Nucleus accumbens (tissue), 56 donors: ENCODE measurements around the gene USP17L5.
A peak's percentile ranks its signal among the peaks of the same experiment; 100 is the strongest.
"Not testable (repeated sequence)": the region's sequence is repeated elsewhere in the genome, so short reads cannot be mapped to it uniquely, and the experiment has no call there.

Experiments used
- DNase-seq, 56 donors: peaks; one replicate each; lab custom pipeline; 2025; lab: John Stamatoyannopoulos, UW

USP17L5 gene

GRCh38 chr4:9339103-9339502, at the start of gene USP17L5:
Gene USP17L5, plus strand, starts transcription at chr4:9339403. Its CDS starts 0 bp downstream, at chr4:9339403.
- not testable (repeated sequence) for DNase-seq

- not testable (repeated sequence) for DNase-seq
Measured at GRCh38 chr4:9324191-9324590, 15.0 kb upstream of the USP17L5 start.

- not testable (repeated sequence) for DNase-seq
Measured at GRCh38 chr4:9324865-9325264, 14.3 kb upstream of the USP17L5 start, which contains the start of gene USP17L24. Gene USP17L24, plus strand, starts transcription at chr4:9325165. Its CDS starts 0 bp downstream, at chr4:9325165.

GRCh38 chr4:9329611-9330010, 9.6 kb upstream of the USP17L5 start, which contains the start of gene USP17L25:
Gene USP17L25, plus strand, starts transcription at chr4:9329911. Its CDS starts 0 bp downstream, at chr4:9329911.
- DNase-seq, result not testable (repeated sequence)

GRCh38 chr4:9334358-9334757, 4.8 kb upstream of the USP17L5 start, which contains the start of gene USP17L26:
Gene USP17L26, plus strand, starts transcription at chr4:9334658. Its CDS starts 0 bp downstream, at chr4:9334658.
- not testable (repeated sequence) for DNase-seq

- not testable (repeated sequence) for DNase-seq
Measured at GRCh38 chr4:9343848-9344247, 4.6 kb downstream of the USP17L5 start, which contains the start of gene USP17L27. Gene USP17L27, plus strand, starts transcription at chr4:9344148. Its CDS starts 0 bp downstream, at chr4:9344148.

GRCh38 chr4:9348593-9348992, 9.4 kb downstream of the USP17L5 start, which contains the start of gene USP17L28:
Gene USP17L28, plus strand, starts transcription at chr4:9348893. Its CDS starts 0 bp downstream, at chr4:9348893.
- DNase-seq, result not testable (repeated sequence)

GRCh38 chr4:9350866-9351265, 11.7 kb downstream of the USP17L5 start:
- DNase-seq, result not testable (repeated sequence)

GRCh38 chr4:9353338-9353737, 14.1 kb downstream of the USP17L5 start, which contains the start of gene USP17L29:
Gene USP17L29, plus strand, starts transcription at chr4:9353638. Its CDS starts 0 bp downstream, at chr4:9353638.
- not testable (repeated sequence) for DNase-seq

GRCh38 chr4:9362829-9363228, 23.6 kb downstream of the USP17L5 start, which contains the start of gene USP17L30:
Gene USP17L30, plus strand, starts transcription at chr4:9363129. Its CDS starts 0 bp downstream, at chr4:9363129.
- DNase-seq, result not testable (repeated sequence)

GRCh38 chr4:9379881-9380280, 40.7 kb downstream of the USP17L5 start:
- DNase-seq, result not testable (repeated sequence)

- DNase-seq, result peak in 10 of 56 donors; percentile 2 to 39 (median 7)
Measured at GRCh38 chr4:9381012-9381534, 41.9 kb downstream of the USP17L5 start.

GRCh38 chr4:9384126-9384525, 44.9 kb downstream of the USP17L5 start:
- no peak for DNase-seq

GRCh38 chr4:9389001-9389400, 49.8 kb downstream of the USP17L5 start:
- not testable (repeated sequence) for DNase-seq
